SK-N-SH (cell line): ENCODE data around the gene GNG10. TPM values are rescaled to one million over a fixed set of nuclear protein-coding genes. Genes with fewer than 3 reads are reported as not detected.

ENCODE experiments used
- CTCF ChIA-PET: fragments of 300-600, 350-600 bp; formaldehyde crosslinking; extraction: SDS; loops from one replicate; lab custom pipeline; 2021; lab: Yijun Ruan, JAX
- POLR2A ChIA-PET: fragments of 350-600 bp; sonication (Branson Sonifier 250); formaldehyde crosslinking; extraction: SDS; loops from one replicate; lab custom pipeline; 2020; ENCODE audit warnings: antibody characterized with exemption, inconsistent platforms; lab: Yijun Ruan, JAX
- DNase-seq: peaks from one replicate; pipeline ENCODE4 v3.0.0; 2012
- H2AFZ ChIP-seq: fragments of 200-600 bp; sonication (generic); 2 replicates; pipeline ENCODE4 v1.8.1; 2016; ENCODE audit warnings: antibody characterized with exemption, mild to moderate bottlenecking, low read depth
- H3F3A ChIP-seq: fragments of 200-600 bp; sonication (generic); replicated peaks from 2 replicates; pipeline ENCODE3; 2016; ENCODE audit warnings: antibody characterized with exemption, mild to moderate bottlenecking; ENCODE audit not compliant: insufficient read depth
- H3K27ac ChIP-seq, 2 experiments: fragments of 200-500 bp in 1 of 2; fragments of 200-600 bp in 1 of 2; sonication (Bioruptor generic) in 1 of 2; sonication (generic), shearing (Covaris generic) in 1 of 2; 2 replicates each; pipeline versions ENCODE4 v1.5.1 to v1.6.1; 2014 to 2016; ENCODE audit warnings: low read depth in 2 of 2, inconsistent platforms in 1 of 2, low read length in 1 of 2, mild to moderate bottlenecking in 1 of 2, mixed read lengths in 1 of 2
- H3K27me3 ChIP-seq: fragments of 200-600 bp; sonication (generic), shearing (Covaris generic); 2 replicates; pipeline ENCODE4 v1.6.1; 2016; ENCODE audit warnings: mixed run types; ENCODE audit not compliant: insufficient read depth
- H3K36me3 ChIP-seq, 2 experiments: fragments of 200-500 bp in 1 of 2; fragments of 200-600 bp in 1 of 2; sonication (Bioruptor generic) in 1 of 2; sonication (generic) in 1 of 2; replicated peaks in 1 of 2; 2 replicates each; pipeline versions ENCODE3 to v1.5.1; 2014 to 2016; ENCODE audit warnings: low read length in 1 of 2, mild to moderate bottlenecking in 1 of 2; ENCODE audit not compliant: insufficient read depth in 2 of 2, control insufficient read depth in 1 of 2
- H3K4me1 ChIP-seq, 2 experiments: fragments of 200-500 bp in 1 of 2; fragments of 200-600 bp in 1 of 2; sonication (Bioruptor generic) in 1 of 2; sonication (generic), shearing (Covaris generic) in 1 of 2; 2 replicates each; pipeline versions ENCODE4 v1.5.1 to v1.6.1; 2014 to 2016; ENCODE audit warnings: low read depth in 1 of 2, low read length in 1 of 2, mixed run types in 1 of 2; ENCODE audit not compliant: insufficient read depth in 2 of 2, control insufficient read depth in 1 of 2
- H3K4me2 ChIP-seq: fragments of 200-600 bp; sonication (generic), shearing (Covaris generic); 2 replicates; pipeline ENCODE4 v1.6.1; 2017; ENCODE audit warnings: mixed run types
- H3K4me3 ChIP-seq, 2 experiments: fragments of 200-500 bp in 1 of 2; fragments of 200-600 bp in 1 of 2; sonication (Bioruptor generic) in 1 of 2; sonication (generic), shearing (Covaris generic) in 1 of 2; 2 replicates each; pipeline versions ENCODE4 v1.5.1 to v1.8.1; 2014 to 2016; ENCODE audit warnings: low read depth in 2 of 2, inconsistent platforms in 1 of 2, low read length in 1 of 2, mild to moderate bottlenecking in 1 of 2, mixed read lengths in 1 of 2, moderate library complexity in 1 of 2
- H3K79me2 ChIP-seq: fragments of 200-600 bp; sonication (generic); 2 replicates; pipeline ENCODE4 v1.8.1; 2017; ENCODE audit warnings: mild to moderate bottlenecking; ENCODE audit not compliant: insufficient read depth
- H3K9ac ChIP-seq: fragments of 200-600 bp; sonication (generic); 2 replicates; pipeline ENCODE4 v1.6.1; 2017; ENCODE audit warnings: mixed run types
- H3K9me2 ChIP-seq: fragments of 200-600 bp; sonication (generic); 2 replicates; pipeline ENCODE4 v1.6.1; 2017; ENCODE audit warnings: mixed run types
- H3K9me3 ChIP-seq: fragments of 200-600 bp; sonication (generic); 2 replicates; pipeline ENCODE4 v1.6.1; 2017; ENCODE audit warnings: mixed run types, mild to moderate bottlenecking, moderate library complexity
- H4K20me1 ChIP-seq: fragments of 200-600 bp; sonication (generic); 2 replicates; pipeline ENCODE4 v1.6.1; 2017; ENCODE audit warnings: mild to moderate bottlenecking, mixed run types; ENCODE audit not compliant: insufficient read depth
- CHD2 ChIP-seq: fragments of 150-350 bp; IDR thresholded peaks from 2 replicates; pipeline ENCODE4 v1.6.1; 2018; ENCODE audit warnings: low read length; ENCODE audit not compliant: partially characterized antibody
- EP300 ChIP-seq, 2 experiments: IDR thresholded peaks; 2 replicates each; pipeline versions ENCODE4 v1.4.0 to v1.6.1; 2012; ENCODE audit warnings: borderline replicate concordance in 1 of 2, low read depth in 1 of 2, low read length in 1 of 2
- EZH2phosphoT487 ChIP-seq: fragments of 200-600 bp; sonication (generic); IDR thresholded peaks from 2 replicates; pipeline ENCODE4 v1.6.1; 2017; ENCODE audit warnings: low read depth, mixed run types, mild to moderate bottlenecking, antibody characterized with exemption, moderate library complexity, borderline replicate concordance
- FOXJ3 ChIP-seq: sonication (generic); formaldehyde crosslinking; IDR thresholded peaks from 2 replicates; pipeline ENCODE4 v1.5.1; 2020; ENCODE audit warnings: mild to moderate bottlenecking, missing genetic modification reagents
- FOXM1 ChIP-seq: IDR thresholded peaks from 2 replicates; pipeline ENCODE4 v1.4.0; 2012; ENCODE audit warnings: low read depth, mild to moderate bottlenecking
- GABPA ChIP-seq: IDR thresholded peaks from 2 replicates; pipeline ENCODE4 v1.4.0; 2012; ENCODE audit warnings: low read depth, mild to moderate bottlenecking
- MEF2A ChIP-seq: IDR thresholded peaks from 2 replicates; pipeline ENCODE4 v1.4.0; 2012; ENCODE audit warnings: low read depth, borderline replicate concordance
- MXI1 ChIP-seq: IDR thresholded peaks from 2 replicates; pipeline ENCODE4 v1.6.1; 2012; ENCODE audit warnings: mild to moderate bottlenecking, low read depth, low read length, improper control_type of control experiment
- NFIC ChIP-seq: IDR thresholded peaks from 2 replicates; pipeline ENCODE4 v1.4.0; 2012; ENCODE audit warnings: borderline replicate concordance
- RFX5 ChIP-seq: IDR thresholded peaks from 2 replicates; pipeline ENCODE4 v1.6.1; 2012; ENCODE audit warnings: mild to moderate bottlenecking, improper control_type of control experiment, low read length
- RXRA ChIP-seq: IDR thresholded peaks from 2 replicates; pipeline ENCODE4 v1.4.0; 2012; ENCODE audit warnings: low read depth, mild to moderate bottlenecking, borderline replicate concordance
- SIN3A ChIP-seq: IDR thresholded peaks from 2 replicates; pipeline ENCODE4 v1.6.1; 2012; ENCODE audit warnings: low read depth, mild to moderate bottlenecking, low read length, moderate library complexity, borderline replicate concordance
- WGBS: methylation state at CpG from one replicate; pipeline ENCODE4 v1.1.6; 2017; ENCODE audit warnings: low lambda C conversion rate; 5-methylcytosine and 5-hydroxymethylcytosine counted together
- polyA plus RNA-seq, 3 experiments: library from polyadenylated mRNA; depleted of rRNA; stranded (reverse); fragments of >200 nt; gene quantifications; 2 replicates each; pipeline ENCODE4 v1.2.3, GENCODE V29; 2012
- TF ChIP-seq, protein P1 (sequence below): fragments of 150-350 bp; IDR thresholded peaks from 2 replicates; pipeline ENCODE4 v1.6.1; 2016; ENCODE audit warnings: mild to moderate bottlenecking, low read depth, low read length
- TF ChIP-seq, protein P2 (sequence below): IDR thresholded peaks from 2 replicates; pipeline ENCODE4 v1.6.1; 2012; ENCODE audit warnings: mild to moderate bottlenecking, low read depth, low read length, moderate library complexity
- TF ChIP-seq, protein P3 (sequence below): IDR thresholded peaks from 2 replicates; pipeline ENCODE4 v1.4.0; 2012; ENCODE audit warnings: low read depth, borderline replicate concordance

The GNG10 gene
- polyA plus RNA-seq, 1 of the 3 experiments (the other 2 are of a cell fraction), result 57.7 TPM

DNA sequence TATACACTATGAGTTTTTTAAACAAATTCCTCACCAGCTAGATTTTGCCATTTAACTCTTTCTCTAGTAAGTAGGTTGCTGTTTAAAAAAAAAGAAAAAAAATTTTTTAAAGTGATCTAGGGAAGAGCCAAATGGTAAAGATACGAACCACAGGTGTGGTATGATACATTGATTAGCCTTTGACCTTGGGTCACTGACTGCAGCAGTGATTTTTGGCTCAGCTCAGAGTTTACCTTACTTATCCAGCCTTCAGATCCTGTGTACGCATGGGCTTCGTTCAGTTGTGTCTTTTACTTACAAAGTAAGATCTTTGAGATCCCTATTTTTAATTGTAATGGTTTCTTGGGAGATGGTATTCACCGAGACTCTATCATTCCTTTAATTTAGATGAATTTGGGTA is 12.4 kb upstream of the GNG10 start:
- H3F3A ChIP-seq, result peaks cover 9% of the 10 kb centered on the region
- H3K9me2 ChIP-seq, result no peaks in the 10 kb centered on the region
- 94% methylated on average over 4 of the region's 4 CpGs for WGBS
- no peak overlapping the region for H3K27ac ChIP-seq
- H3K4me2 ChIP-seq, result no peak overlapping the region
- no peak for DNase-seq
- peaks cover 27% of the 10 kb centered on the region for H3K79me2 ChIP-seq
- H3K9me3 ChIP-seq, result no peaks in the 10 kb centered on the region
- H3K27me3 ChIP-seq, result no peaks in the 10 kb centered on the region
- H2AFZ ChIP-seq, result no peak overlapping the region
- no peak overlapping the region for H3K9ac ChIP-seq
- TF ChIP-seq EZH2phosphoT487, result no peak
- no peak for TF ChIP-seq SIN3A
- TF ChIP-seq MXI1, result no peak
- no peak for TF ChIP-seq FOXJ3 (CRISPR knock-in tag)
- TF ChIP-seq, protein P1, sequence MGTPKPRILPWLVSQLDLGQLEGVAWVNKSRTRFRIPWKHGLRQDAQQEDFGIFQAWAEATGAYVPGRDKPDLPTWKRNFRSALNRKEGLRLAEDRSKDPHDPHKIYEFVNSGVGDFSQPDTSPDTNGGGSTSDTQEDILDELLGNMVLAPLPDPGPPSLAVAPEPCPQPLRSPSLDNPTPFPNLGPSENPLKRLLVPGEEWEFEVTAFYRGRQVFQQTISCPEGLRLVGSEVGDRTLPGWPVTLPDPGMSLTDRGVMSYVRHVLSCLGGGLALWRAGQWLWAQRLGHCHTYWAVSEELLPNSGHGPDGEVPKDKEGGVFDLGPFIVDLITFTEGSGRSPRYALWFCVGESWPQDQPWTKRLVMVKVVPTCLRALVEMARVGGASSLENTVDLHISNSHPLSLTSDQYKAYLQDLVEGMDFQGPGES, result no peak
- TF ChIP-seq, protein P2, sequence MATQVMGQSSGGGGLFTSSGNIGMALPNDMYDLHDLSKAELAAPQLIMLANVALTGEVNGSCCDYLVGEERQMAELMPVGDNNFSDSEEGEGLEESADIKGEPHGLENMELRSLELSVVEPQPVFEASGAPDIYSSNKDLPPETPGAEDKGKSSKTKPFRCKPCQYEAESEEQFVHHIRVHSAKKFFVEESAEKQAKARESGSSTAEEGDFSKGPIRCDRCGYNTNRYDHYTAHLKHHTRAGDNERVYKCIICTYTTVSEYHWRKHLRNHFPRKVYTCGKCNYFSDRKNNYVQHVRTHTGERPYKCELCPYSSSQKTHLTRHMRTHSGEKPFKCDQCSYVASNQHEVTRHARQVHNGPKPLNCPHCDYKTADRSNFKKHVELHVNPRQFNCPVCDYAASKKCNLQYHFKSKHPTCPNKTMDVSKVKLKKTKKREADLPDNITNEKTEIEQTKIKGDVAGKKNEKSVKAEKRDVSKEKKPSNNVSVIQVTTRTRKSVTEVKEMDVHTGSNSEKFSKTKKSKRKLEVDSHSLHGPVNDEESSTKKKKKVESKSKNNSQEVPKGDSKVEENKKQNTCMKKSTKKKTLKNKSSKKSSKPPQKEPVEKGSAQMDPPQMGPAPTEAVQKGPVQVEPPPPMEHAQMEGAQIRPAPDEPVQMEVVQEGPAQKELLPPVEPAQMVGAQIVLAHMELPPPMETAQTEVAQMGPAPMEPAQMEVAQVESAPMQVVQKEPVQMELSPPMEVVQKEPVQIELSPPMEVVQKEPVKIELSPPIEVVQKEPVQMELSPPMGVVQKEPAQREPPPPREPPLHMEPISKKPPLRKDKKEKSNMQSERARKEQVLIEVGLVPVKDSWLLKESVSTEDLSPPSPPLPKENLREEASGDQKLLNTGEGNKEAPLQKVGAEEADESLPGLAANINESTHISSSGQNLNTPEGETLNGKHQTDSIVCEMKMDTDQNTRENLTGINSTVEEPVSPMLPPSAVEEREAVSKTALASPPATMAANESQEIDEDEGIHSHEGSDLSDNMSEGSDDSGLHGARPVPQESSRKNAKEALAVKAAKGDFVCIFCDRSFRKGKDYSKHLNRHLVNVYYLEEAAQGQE, result no peak
- no peak for TF ChIP-seq GABPA
- no peak for TF ChIP-seq EP300 (IDR thresholded peaks at IDR 0.05; ENCODE audit: borderline replicate concordance in 1 of 2, low read depth in 1 of 2, low read length in 1 of 2)
- TF ChIP-seq, all 33 proteins: peak for 0
- POLR2A ChIA-PET, result no interaction called here
- H4K20me1 ChIP-seq, result peaks cover 8% of the 10 kb centered on the region
- peaks cover 45 to 46% of the 10 kb centered on the region in 2 experiments for H3K36me3 ChIP-seq
- H3K4me3 ChIP-seq, result no peak overlapping the region
- CTCF ChIA-PET, result interaction anchor here (1.3 kb wide), 1 partner anchor 51 kb away, joined by 4 read pairs; no protein-coding TSS in a partner anchor
- no peaks in the 10 kb centered on the region for H3K4me1 ChIP-seq

DNA sequence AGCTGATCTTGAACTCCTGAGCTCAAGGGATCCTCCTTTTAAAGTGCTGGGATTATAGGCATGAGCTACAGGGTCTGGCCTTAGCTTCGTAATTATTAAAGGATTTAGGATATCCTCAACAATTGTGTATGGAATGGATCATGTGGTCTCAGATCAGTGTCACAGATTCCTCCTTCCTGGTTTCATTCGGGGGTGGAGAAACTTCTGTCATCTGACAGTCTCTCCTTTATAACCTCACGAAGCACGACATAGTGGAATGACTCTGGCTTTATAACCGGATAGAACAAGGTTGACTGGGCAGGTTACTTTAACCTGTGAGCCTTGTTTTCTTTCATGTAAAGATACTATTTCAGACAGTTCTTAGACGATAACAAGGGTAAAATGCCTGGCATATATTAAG is 4.4 kb upstream of the GNG10 start:
- CTCF ChIA-PET, result no interaction called here
- POLR2A ChIA-PET, result no interaction called here
- 90% methylated on average over 6 of the region's 6 CpGs for WGBS

More for the DNA sequence above, 4.4 kb upstream of the GNG10 start:
- no peaks in the 10 kb centered on the region for H3K9me2 ChIP-seq
- H4K20me1 ChIP-seq, result no peaks in the 10 kb centered on the region
- peaks cover under 1% of the 10 kb centered on the region; the same call in 1 of the 2 replicates for H3K79me2 ChIP-seq
- H3K4me3 ChIP-seq, result no peak overlapping the region
- no peak overlapping the region for H2AFZ ChIP-seq
- no peaks in the 10 kb centered on the region for H3K27me3 ChIP-seq
- peaks cover 20 to 24% of the 10 kb centered on the region in 2 experiments for H3K36me3 ChIP-seq
- peaks cover 9% of the 10 kb centered on the region for H3F3A ChIP-seq
- H3K4me2 ChIP-seq, result no peak overlapping the region
- no peak overlapping the region for H3K27ac ChIP-seq
- no peak overlapping the region for H3K9ac ChIP-seq
- H3K4me1 ChIP-seq, result no peaks in the 10 kb centered on the region
- no peak for TF ChIP-seq RXRA
- TF ChIP-seq, protein P3, sequence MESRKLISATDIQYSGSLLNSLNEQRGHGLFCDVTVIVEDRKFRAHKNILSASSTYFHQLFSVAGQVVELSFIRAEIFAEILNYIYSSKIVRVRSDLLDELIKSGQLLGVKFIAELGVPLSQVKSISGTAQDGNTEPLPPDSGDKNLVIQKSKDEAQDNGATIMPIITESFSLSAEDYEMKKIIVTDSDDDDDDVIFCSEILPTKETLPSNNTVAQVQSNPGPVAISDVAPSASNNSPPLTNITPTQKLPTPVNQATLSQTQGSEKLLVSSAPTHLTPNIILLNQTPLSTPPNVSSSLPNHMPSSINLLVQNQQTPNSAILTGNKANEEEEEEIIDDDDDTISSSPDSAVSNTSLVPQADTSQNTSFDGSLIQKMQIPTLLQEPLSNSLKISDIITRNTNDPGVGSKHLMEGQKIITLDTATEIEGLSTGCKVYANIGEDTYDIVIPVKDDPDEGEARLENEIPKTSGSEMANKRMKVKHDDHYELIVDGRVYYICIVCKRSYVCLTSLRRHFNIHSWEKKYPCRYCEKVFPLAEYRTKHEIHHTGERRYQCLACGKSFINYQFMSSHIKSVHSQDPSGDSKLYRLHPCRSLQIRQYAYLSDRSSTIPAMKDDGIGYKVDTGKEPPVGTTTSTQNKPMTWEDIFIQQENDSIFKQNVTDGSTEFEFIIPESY, result no peak
- no peak for TF ChIP-seq RFX5
- TF ChIP-seq NFIC, result no peak
- no peak for TF ChIP-seq CHD2
- TF ChIP-seq MEF2A, result no peak
- TF ChIP-seq FOXM1, result no peak
- DNase-seq, result no peak
- H3K9me3 ChIP-seq, result no peaks in the 10 kb centered on the region
